Muscle of leg (tissue), 16 donors: ENCODE measurements around the gene EVX2. TPM values are rescaled to one million over a fixed set of nuclear protein-coding genes. Genes with fewer than 3 reads are reported as not detected.

Experiments used
- DNase-seq: peaks from one replicate; pipeline ENCODE4 v3.0.0; 2013
- H3K27ac ChIP-seq: one replicate; pipeline ENCODE4 v1.5.1; 2013; ENCODE audit warnings: mild to moderate bottlenecking, low read length, control low read depth
- H3K27me3 ChIP-seq: one replicate; pipeline ENCODE4 v1.6.1; 2013; ENCODE audit warnings: low read length; ENCODE audit not compliant: control insufficient read depth, insufficient read depth
- H3K36me3 ChIP-seq: one replicate; pipeline ENCODE4 v1.6.1; 2013; ENCODE audit warnings: low read length; ENCODE audit not compliant: control insufficient read depth, insufficient read depth
- H3K4me1 ChIP-seq: one replicate; pipeline ENCODE4 v1.6.1; 2013; ENCODE audit warnings: low read length; ENCODE audit not compliant: control insufficient read depth, insufficient read depth
- H3K4me3 ChIP-seq: one replicate; pipeline ENCODE4 v1.5.1; 2013; ENCODE audit warnings: low read length, control low read depth
- H3K9me3 ChIP-seq: replicated peaks from 2 replicates; pipeline ENCODE4 v1.6.1; 2013; ENCODE audit warnings: low read depth, low read length; ENCODE audit not compliant: control insufficient read depth
- WGBS: methylation state at CpG from one replicate; pipeline ENCODE4 v1.1.5; 2013; ENCODE audit warnings: missing lambda C conversion rate; ENCODE audit not compliant: insufficient coverage; 5-methylcytosine and 5-hydroxymethylcytosine counted together
- long read RNA-seq, 11 donors: transcript quantifications; one replicate each; lab custom pipeline, GENCODE V29; 2026
- polyA plus RNA-seq, 8 donors: library from polyadenylated mRNA; unstranded; fragments of 120-200 nt; gene quantifications; one replicate each; pipeline versions ENCODE4 v1.2.1 to v1.2.3, GENCODE V29; 2013; ENCODE audit warnings: inconsistent platforms in 1 of 8, low replicate concordance in 1 of 8; ENCODE audit not compliant: insufficient read length in 8 of 8, insufficient read depth in 1 of 8
- total RNA-seq: library from RNA; stranded (reverse); fragments of 120-200 nt; gene quantifications from one replicate; pipeline ENCODE4 v1.2.4, GENCODE V29; 2013

EVX2 gene
- total RNA-seq (0.18 TPM), polyA plus RNA-seq (under 1 TPM; 0.03 to 0.14 (median 0.05) TPM)
- long read RNA-seq, donor 1: 0 reads
- long read RNA-seq, donor 2: 0 reads
- long read RNA-seq, donor 3: 0 reads
- long read RNA-seq, donor 4: 0 reads
- long read RNA-seq, donor 5: 0 reads
- long read RNA-seq, donor 6: 0 reads
- long read RNA-seq, donor 7: 0 reads
- long read RNA-seq, donor 8: 0 reads
- long read RNA-seq, donor 9: 0 reads
- long read RNA-seq, donor 10: 0 reads
- long read RNA-seq, donor 11: 0 reads

GRCh38 chr2:176083796-176084261 is at the start of gene EVX2:
Gene EVX2, minus strand, starts transcription at chr2:176083962. Its CDS starts 186 bp downstream, at chr2:176083776.
- Histone ChIP-seq H3K4me3 (peak within 1 kb of the TSS; percentile 6), H3K9me3 (no peaks in the 10 kb centered on the region), H3K4me1 (peaks cover 49% of the 10 kb centered on the region), H3K36me3 (no peaks in the 10 kb centered on the region), H3K27me3 (peaks cover 94% of the 10 kb centered on the region), H3K27ac (peak within 1 kb of the TSS; percentile 37)
- no peak for DNase-seq
- WGBS: 2% methylated on average over 10 of the region's 27 CpGs

GRCh38 chr2:176133389-176133788 is 49.6 kb upstream of the EVX2 start:
- peaks cover 67% of the 10 kb centered on the region for H3K27me3 ChIP-seq
- peak overlapping the region; percentile 75 for H3K27ac ChIP-seq
- H3K36me3 ChIP-seq: peaks cover 5% of the 10 kb centered on the region
- no peaks in the 10 kb centered on the region for H3K9me3 ChIP-seq
- H3K4me3 ChIP-seq: no peak overlapping the region
- peaks cover 53% of the 10 kb centered on the region for H3K4me1 ChIP-seq
- DNase-seq: peak; percentile 70

- no peaks in the 10 kb centered on the region for H3K9me3 ChIP-seq
- H3K36me3 ChIP-seq: peaks cover 5% of the 10 kb centered on the region
- DNase-seq: peak; percentile 43
- peaks cover 55% of the 10 kb centered on the region for H3K4me1 ChIP-seq
- WGBS: 56% methylated on average over 16 of the region's 33 CpGs
- H3K4me3 ChIP-seq: peak overlapping the region; percentile 61
- peak overlapping the region; percentile 75 for H3K27ac ChIP-seq
- H3K27me3 ChIP-seq: peaks cover 68% of the 10 kb centered on the region
Measured at GRCh38 chr2:176132205-176133171, 48.7 kb upstream of the EVX2 start.

GRCh38 chr2:176131848-176132158 is 48.0 kb upstream of the EVX2 start:
- Histone ChIP-seq H3K36me3 (peaks cover 5% of the 10 kb centered on the region), H3K27me3 (peaks cover 66% of the 10 kb centered on the region), H3K9me3 (no peaks in the 10 kb centered on the region), H3K4me3 (peak overlapping the region; percentile 61), H3K4me1 (peaks cover 52% of the 10 kb centered on the region), H3K27ac (peak overlapping the region; percentile 90)
- no CpG with 5 or more reads among the region's 4 CpGs for WGBS
- DNase-seq: no peak

GRCh38 chr2:176130957-176131847 is 47.4 kb upstream of the EVX2 start:
- Histone ChIP-seq H3K4me1 (peaks cover 52% of the 10 kb centered on the region), H3K27ac (peak overlapping the region; percentile 90), H3K9me3 (no peaks in the 10 kb centered on the region), H3K4me3 (peak overlapping the region; percentile 61), H3K27me3 (peaks cover 66% of the 10 kb centered on the region), H3K36me3 (peaks cover 5% of the 10 kb centered on the region)
- no CpG with 5 or more reads among the region's 15 CpGs for WGBS
- no peak for DNase-seq

- Histone ChIP-seq H3K36me3 (peaks cover 5% of the 10 kb centered on the region), H3K4me1 (peaks cover 50% of the 10 kb centered on the region), H3K27me3 (peaks cover 67% of the 10 kb centered on the region), H3K9me3 (no peaks in the 10 kb centered on the region), H3K27ac (peak overlapping the region; percentile 96), H3K4me3 (peak overlapping the region; percentile 61)
- 0% methylated on average over 90 of the region's 100 CpGs for WGBS
- DNase-seq: peak; percentile 76
Measured at GRCh38 chr2:176130147-176130956, 46.6 kb upstream of the EVX2 start.

GRCh38 chr2:176129813-176130146 is 46.0 kb upstream of the EVX2 start:
- Histone ChIP-seq H3K9me3 (no peaks in the 10 kb centered on the region), H3K4me1 (peaks cover 44% of the 10 kb centered on the region), H3K4me3 (peak overlapping the region; percentile 73), H3K36me3 (peaks cover 5% of the 10 kb centered on the region), H3K27ac (peak overlapping the region; percentile 96), H3K27me3 (peaks cover 68% of the 10 kb centered on the region)
- under 1% methylated on average over 40 of the region's 43 CpGs for WGBS
- DNase-seq: no peak

GRCh38 chr2:176128982-176129796 is 45.4 kb upstream of the EVX2 start, which contains the start of gene HOXD8:
Gene HOXD8, plus strand, starts transcription at chr2:176129705. Its CDS starts 662 bp downstream, at chr2:176130367.
- H3K27me3 ChIP-seq: peaks cover 70% of the 10 kb centered on the region

More at GRCh38 chr2:176128982-176129796, 45.4 kb upstream of the EVX2 start, which contains the start of gene HOXD8:
- Histone ChIP-seq H3K4me1 (peaks cover 40% of the 10 kb centered on the region), H3K4me3 (peak within 1 kb of the TSS; percentile 73), H3K9me3 (no peaks in the 10 kb centered on the region), H3K36me3 (peaks cover 5% of the 10 kb centered on the region), H3K27ac (peak within 1 kb of the TSS; percentile 96)
- DNase-seq: peak; percentile 95
- under 1% methylated on average over 56 of the region's 64 CpGs for WGBS
